Mesothelial cell of epicardium (in vitro differentiated cells): ENCODE data around the gene FOXP3. TPM values are rescaled to one million over a fixed set of nuclear protein-coding genes. Genes with fewer than 3 reads are reported as not detected.

ENCODE experiments used
- DNase-seq, 2 experiments: peaks; one replicate each; pipeline ENCODE4 v3.0.0; 2021; ENCODE audit warnings: low spot score in 2 of 2; ENCODE audit not compliant: unreplicated experiment in 2 of 2
- H3K27ac Mint-ChIP-seq: 2 replicates; pipeline ENCODE4 v1.8.0; 2021; ENCODE audit warnings: mixed read lengths
- H3K27me3 Mint-ChIP-seq: 2 replicates; pipeline ENCODE4 v1.8.0; 2021; ENCODE audit warnings: low read depth, mixed read lengths
- H3K36me3 Mint-ChIP-seq: 2 replicates; pipeline ENCODE4 v1.8.0; 2021; ENCODE audit warnings: mixed read lengths
- H3K4me1 Mint-ChIP-seq: 2 replicates; pipeline ENCODE4 v1.8.0; 2021; ENCODE audit warnings: mixed read lengths
- H3K4me3 Mint-ChIP-seq: 2 replicates; pipeline ENCODE4 v1.8.0; 2021; ENCODE audit warnings: mild to moderate bottlenecking, moderate library complexity, mixed read lengths
- H3K9me3 Mint-ChIP-seq: 2 replicates; pipeline ENCODE4 v1.8.0; 2021; ENCODE audit warnings: mixed read lengths
- CTCF ChIP-seq: fragments of 200-600 bp; sonication (generic); IDR thresholded peaks from one replicate; pipeline ENCODE4 v1.5.0; 2021; ENCODE audit warnings: antibody characterized with exemption; ENCODE audit not compliant: unreplicated experiment
- total RNA-seq: library from RNA; stranded (reverse); gene quantifications from 3 replicates; pipeline ENCODE4 v1.2.1, GENCODE V29; 2021

The FOXP3 gene
- total RNA-seq, 1 donor from 2014 or later, result 0.34 TPM

- H3K36me3 Mint-ChIP-seq, result peaks cover 2% of the 10 kb centered on the region
- H3K4me1 Mint-ChIP-seq, result peaks cover 24% of the 10 kb centered on the region
- TF ChIP-seq CTCF, result no peak
- no peak for DNase-seq
- peaks cover 16% of the 10 kb centered on the region for H3K9me3 Mint-ChIP-seq
- peak overlapping the region; percentile 48 for H3K4me3 Mint-ChIP-seq
- H3K27me3 Mint-ChIP-seq, result no peaks in the 10 kb centered on the region
- peak overlapping the region; percentile 54 for H3K27ac Mint-ChIP-seq
Measured at GRCh38 chrX:49271341-49271740, 6.8 kb upstream of the FOXP3 start.

GRCh38 chrX:49270249-49270921 is 5.9 kb upstream of the FOXP3 start:
- peak overlapping the region; percentile 54 for H3K27ac Mint-ChIP-seq
- TF ChIP-seq CTCF, result no peak
- H3K4me3 Mint-ChIP-seq, result peak overlapping the region; percentile 48
- peaks cover 2% of the 10 kb centered on the region for H3K36me3 Mint-ChIP-seq
- H3K4me1 Mint-ChIP-seq, result peaks cover 24% of the 10 kb centered on the region
- no peak for DNase-seq
- peaks cover 16% of the 10 kb centered on the region for H3K9me3 Mint-ChIP-seq
- no peaks in the 10 kb centered on the region for H3K27me3 Mint-ChIP-seq

- Mint-ChIP-seq H3K9me3 (peaks cover 16% of the 10 kb centered on the region), H3K36me3 (peaks cover 2% of the 10 kb centered on the region), H3K27me3 (no peaks in the 10 kb centered on the region), H3K27ac (peak within 1 kb of the TSS; percentile 99), H3K4me3 (peak within 1 kb of the TSS; percentile 87), H3K4me1 (peaks cover 24% of the 10 kb centered on the region)
- DNase-seq, result no peak
- TF ChIP-seq CTCF, result no peak
Measured at GRCh38 chrX:49269767-49270248, 5.3 kb upstream of the FOXP3 start, which contains the start of gene PPP1R3F. TSS of gene PPP1R3F (plus strand) at chrX:49269793. CDS start at chrX:49269870, 77 bp downstream.

DNA sequence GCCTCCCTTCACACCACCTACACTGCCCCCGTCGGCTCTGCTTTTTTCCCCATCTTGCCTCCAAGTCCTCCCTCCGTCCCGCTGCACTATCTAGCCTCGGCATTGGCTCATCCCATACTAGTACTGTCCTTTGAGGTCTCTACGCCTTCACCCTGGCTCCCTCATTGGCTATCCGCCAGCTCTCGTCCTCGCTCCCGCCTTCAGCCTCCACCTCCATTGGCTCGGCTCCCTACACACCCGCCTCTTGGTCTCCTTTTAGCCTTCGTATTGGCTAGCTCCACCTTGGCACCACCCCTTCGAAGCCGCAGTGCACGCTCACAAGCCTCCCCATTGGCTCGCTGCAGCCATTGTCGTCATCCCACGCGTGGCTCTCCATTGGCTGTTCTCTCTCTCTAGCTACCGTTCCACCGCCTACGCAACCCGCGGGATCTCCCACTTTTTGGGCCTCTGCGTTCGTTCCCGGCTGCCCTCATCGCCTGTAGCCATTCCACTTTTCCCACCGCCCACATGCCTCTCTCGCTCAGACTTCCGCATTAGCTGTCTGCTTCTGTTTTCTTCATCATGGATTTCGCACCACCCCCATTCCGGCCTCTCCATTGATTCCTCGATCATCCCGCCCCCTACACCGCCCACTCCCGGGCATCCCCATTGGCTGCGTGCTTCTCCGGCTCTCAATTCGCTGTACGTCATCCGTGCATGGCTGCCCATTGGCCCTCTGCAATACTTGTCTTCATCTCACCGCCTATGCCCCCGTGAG is 4.7 kb upstream of the FOXP3 start:
- no peak for TF ChIP-seq CTCF
- peak overlapping the region; percentile 87 for H3K4me3 Mint-ChIP-seq
- no peaks in the 10 kb centered on the region for H3K27me3 Mint-ChIP-seq
- H3K27ac Mint-ChIP-seq, result peak overlapping the region; percentile 99
- H3K4me1 Mint-ChIP-seq, result peaks cover 24% of the 10 kb centered on the region
- peaks cover 16% of the 10 kb centered on the region for H3K9me3 Mint-ChIP-seq
- peak; percentile 87 to 91 for DNase-seq
- no peaks in the 10 kb centered on the region for H3K36me3 Mint-ChIP-seq

- Mint-ChIP-seq H3K4me3 (peak overlapping the region; percentile 87), H3K9me3 (peaks cover 16% of the 10 kb centered on the region), H3K4me1 (peaks cover 24% of the 10 kb centered on the region), H3K27me3 (no peaks in the 10 kb centered on the region), H3K27ac (peak overlapping the region; percentile 99), H3K36me3 (no peaks in the 10 kb centered on the region)
- TF ChIP-seq CTCF, result no peak
- DNase-seq, result no peak
Measured at GRCh38 chrX:49268702-49269009, 4.1 kb upstream of the FOXP3 start.
